GM12874 (cell line): ENCODE results near the gene RBBP6.

Experiments
- CTCF ChIP-seq: IDR thresholded peaks from 2 replicates; pipeline ENCODE4 v1.5.1; 2011; ENCODE audit warnings: low read depth, mild to moderate bottlenecking, control low read depth, low read length, moderate library complexity; ENCODE audit not compliant: insufficient read depth

RBBP6 gene

DNA sequence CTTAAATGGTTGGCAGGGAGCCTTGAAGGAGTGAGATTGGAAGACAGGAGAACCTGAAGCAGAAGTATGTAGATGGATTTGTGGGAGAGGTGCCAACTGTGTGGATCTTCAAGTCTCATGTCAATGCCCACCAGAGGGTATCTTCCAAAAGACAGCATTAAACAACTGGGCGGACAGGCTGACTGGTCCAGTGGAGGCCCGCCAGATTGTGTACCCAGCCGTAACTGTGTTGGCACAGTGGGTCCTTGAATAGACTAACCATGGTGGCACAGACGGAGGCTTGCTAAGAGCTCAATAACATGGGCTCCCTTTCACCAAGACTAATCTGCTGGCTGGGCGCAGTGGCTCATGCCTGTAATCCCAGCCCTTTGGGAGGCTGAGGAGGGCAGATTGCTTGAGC, 24.2 kb upstream of the RBBP6 start:
- TF ChIP-seq CTCF = no peak

DNA sequence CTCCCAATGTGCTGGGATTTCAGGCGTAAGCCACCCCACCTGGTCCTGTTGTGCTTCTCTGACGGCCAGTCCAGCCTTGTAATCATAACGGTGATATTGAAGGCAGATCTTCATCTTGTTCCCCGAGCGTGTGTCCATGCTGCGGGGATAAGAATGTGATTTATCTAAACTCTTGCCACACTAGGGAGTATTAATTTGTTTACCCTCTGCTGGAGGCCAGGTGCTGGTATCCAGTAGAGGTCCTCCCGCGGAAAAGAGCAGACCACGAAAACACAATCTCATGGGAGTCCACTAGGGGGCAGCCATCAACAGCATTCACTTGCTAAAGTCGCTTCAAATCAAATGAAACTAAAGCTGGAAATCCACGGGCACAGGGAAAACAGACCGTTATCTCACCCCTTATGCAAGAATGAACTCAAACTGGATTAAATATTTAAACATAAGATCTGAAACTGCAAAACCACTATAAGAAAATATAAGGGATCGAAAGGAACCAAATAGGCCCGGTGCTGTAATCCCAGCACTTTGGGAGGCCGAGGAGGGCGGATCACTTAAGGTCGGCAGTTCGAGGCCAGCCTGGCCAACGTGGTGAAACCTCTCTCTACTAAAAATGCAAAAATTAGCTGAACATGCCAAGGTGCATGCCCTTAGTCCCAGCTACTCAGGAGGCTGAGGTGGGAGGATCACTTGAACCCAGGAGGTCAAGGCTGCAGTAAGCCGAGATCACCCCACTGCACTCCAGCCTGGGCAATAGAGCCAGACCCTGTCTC, 22.3 kb upstream of the RBBP6 start:
- peak; percentile 81 for TF ChIP-seq CTCF

- TF ChIP-seq CTCF = no peak
Measured at GRCh38 chr16:24518498-24518897, 20.9 kb upstream of the RBBP6 start.

DNA sequence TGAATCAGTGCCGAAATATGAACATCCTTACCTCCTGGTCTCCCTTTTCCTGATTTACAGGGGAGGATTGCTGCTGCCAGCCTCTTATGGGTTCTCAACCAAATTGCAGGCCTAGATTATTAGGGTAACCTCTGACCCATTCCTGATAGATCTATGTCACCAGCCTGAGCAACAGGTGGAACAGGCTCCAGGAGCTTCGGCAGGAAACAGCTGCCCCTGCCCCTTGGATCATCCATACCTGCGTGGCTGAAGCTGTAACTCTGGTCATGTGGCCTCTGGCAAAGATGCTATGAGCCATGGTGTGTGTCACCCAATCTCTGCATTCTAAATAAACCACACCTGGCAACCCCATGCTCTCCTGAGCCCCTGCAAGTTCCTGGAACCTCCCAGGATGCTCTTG, 18.4 kb upstream of the RBBP6 start:
- no peak for TF ChIP-seq CTCF

DNA sequence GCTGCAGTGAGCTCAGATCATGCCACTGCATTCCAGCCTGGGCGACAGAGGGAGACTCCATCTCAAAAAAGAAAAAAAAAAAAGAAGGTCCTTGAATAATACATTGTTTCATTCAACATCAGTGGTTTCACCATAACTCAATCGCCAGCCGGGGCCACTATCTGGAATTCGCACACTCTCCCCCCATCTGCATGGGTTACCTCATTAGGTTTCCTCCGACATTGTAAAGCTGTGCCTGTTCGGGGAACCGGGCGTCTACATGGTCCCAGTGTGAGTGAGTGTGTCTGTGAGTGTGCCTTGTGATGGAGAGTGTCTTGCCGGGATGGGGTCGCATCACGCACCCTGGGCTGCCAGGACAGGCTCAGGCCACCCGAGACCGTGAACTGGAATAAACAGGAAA, 16.6 kb upstream of the RBBP6 start:
- TF ChIP-seq CTCF = no peak

DNA sequence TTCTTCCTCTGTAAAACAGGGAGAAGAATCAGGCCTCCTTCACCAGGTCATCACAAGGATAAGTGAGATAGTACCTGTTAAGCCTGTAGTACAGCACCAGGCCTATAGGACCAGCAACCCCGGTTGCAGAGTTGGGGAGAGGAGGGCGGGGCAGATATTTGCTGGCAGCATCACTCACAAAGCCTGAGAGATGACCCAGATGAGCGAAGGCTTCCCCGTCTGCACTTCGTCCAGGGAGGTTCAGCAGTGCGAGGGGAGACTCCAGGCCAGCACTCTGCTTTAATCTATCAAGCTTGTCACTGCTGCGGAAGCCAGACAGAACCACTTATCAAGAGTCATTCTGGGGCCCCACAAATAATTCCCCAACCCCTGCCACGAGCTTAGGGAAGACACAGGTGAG, 15.8 kb upstream of the RBBP6 start:
- no peak for TF ChIP-seq CTCF

DNA sequence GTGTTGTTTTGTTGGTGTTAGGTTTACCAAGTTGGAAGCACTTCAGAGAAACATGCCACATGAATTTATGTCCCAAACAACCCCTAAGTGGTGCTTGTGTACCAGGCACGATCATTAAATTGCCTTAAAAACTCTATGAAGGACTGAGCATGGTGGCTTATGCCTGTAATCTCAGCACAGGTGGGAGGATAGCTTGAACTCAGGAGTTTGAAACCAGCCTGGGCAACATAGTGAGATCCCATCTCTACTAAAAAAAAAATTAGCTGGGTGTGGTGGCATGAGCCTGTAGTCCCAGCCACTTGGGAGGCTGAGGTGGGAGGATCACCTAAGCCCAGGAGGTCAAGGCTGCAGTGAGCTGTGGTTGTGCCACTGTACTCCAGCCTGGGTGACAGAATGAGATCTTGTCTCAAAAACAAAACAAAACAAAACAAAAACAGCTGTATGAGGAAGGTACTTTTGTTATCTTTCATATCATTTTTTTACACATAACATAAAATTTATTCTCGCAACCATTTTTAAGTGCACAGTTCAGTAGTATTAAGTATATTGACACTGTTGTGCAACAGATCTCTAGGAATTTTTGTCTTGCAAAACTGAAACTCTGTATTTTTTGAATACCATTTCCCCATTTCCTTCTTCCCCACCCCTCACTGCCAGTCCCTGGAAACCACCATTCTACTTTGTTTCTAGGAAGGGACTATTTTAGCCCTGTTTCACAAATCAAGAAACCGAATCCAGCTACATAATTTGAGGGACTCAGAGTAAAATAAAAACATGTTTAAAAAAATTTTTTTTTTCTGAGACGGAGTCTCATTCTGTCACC, 14.3 kb upstream of the RBBP6 start:
- TF ChIP-seq CTCF = no peak
